LNCaP clone FGC (cell line): ENCODE data around the gene CPSF4L.

ENCODE experiments used
- DNase-seq: peaks from one replicate; pipeline ENCODE4 v3.0.0-alpha.2; 2011; ENCODE audit warnings: low read depth
- H3K4me3 ChIP-seq: 2 replicates; pipeline ENCODE4 v1.5.1; 2011; ENCODE audit warnings: mild to moderate bottlenecking, low read depth, low read length, control low read depth
- TF ChIP-seq, protein P1 (sequence below): IDR thresholded peaks from 2 replicates; pipeline ENCODE4 v1.5.1; 2012; ENCODE audit warnings: mild to moderate bottlenecking; ENCODE audit not compliant: control insufficient read depth, insufficient read depth; ENCODE audit errors: extremely low read depth

The CPSF4L gene

DNA sequence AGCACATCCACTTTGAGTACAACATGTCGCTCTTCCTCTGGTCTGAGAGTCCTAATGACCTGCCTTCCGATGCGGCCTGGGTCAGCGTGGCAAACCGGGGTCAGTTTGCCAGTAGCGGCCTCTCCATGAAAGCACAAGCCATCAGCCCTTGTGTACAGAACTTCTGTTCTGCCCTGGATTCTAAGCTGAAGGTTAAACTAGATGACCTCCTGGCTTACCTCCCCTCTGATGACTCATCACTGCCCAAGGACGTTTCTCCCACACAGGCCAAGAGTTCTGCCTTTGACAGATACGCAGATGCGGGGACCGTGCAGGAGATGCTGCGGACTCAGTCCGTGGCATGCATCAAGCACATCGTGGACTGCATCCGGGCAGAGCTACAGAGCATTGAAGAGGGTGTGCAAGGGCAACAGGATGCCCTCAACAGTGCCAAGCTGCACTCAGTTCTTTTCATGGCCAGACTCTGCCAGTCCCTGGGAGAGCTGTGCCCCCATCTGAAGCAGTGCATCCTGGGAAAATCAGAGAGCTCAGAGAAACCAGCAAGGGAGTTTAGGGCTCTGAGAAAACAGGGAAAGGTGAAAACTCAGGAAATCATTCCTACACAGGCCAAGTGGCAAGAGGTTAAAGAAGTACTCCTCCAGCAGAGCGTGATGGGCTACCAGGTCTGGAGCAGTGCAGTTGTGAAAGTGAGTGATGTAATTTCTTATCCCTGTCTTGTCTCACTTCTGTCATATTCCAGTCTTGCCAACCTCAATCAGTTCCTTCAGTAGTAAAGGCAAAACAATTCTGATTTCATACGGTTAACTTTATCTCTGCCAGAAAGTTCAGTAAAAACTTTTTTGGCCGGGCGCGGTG, 60.2 kb downstream of the CPSF4L start:
- TF ChIP-seq, protein P1, sequence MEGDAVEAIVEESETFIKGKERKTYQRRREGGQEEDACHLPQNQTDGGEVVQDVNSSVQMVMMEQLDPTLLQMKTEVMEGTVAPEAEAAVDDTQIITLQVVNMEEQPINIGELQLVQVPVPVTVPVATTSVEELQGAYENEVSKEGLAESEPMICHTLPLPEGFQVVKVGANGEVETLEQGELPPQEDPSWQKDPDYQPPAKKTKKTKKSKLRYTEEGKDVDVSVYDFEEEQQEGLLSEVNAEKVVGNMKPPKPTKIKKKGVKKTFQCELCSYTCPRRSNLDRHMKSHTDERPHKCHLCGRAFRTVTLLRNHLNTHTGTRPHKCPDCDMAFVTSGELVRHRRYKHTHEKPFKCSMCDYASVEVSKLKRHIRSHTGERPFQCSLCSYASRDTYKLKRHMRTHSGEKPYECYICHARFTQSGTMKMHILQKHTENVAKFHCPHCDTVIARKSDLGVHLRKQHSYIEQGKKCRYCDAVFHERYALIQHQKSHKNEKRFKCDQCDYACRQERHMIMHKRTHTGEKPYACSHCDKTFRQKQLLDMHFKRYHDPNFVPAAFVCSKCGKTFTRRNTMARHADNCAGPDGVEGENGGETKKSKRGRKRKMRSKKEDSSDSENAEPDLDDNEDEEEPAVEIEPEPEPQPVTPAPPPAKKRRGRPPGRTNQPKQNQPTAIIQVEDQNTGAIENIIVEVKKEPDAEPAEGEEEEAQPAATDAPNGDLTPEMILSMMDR = no peak
- H3K4me3 ChIP-seq = no peak overlapping the region
- no peak for DNase-seq

DNA sequence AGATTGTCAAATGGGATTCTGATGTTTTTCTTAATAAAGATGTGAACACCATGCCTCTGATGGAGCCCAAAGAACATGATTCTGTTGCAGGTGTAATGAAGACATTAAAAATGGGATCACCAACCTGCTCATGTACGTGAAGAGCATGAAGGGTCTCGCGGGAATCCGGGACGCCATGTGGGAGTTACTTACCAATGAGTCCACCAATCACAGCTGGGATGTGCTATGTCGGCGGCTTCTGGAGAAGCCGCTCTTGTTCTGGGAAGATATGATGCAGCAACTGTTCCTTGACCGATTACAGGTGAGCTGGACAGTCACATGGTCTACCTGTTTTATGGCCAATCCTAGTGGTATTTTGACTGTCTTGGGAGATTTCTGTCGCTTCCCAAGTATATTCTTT, 61.2 kb downstream of the CPSF4L start:
- TF ChIP-seq, protein P1 = no peak
- no peak overlapping the region for H3K4me3 ChIP-seq
- no peak for DNase-seq

DNA sequence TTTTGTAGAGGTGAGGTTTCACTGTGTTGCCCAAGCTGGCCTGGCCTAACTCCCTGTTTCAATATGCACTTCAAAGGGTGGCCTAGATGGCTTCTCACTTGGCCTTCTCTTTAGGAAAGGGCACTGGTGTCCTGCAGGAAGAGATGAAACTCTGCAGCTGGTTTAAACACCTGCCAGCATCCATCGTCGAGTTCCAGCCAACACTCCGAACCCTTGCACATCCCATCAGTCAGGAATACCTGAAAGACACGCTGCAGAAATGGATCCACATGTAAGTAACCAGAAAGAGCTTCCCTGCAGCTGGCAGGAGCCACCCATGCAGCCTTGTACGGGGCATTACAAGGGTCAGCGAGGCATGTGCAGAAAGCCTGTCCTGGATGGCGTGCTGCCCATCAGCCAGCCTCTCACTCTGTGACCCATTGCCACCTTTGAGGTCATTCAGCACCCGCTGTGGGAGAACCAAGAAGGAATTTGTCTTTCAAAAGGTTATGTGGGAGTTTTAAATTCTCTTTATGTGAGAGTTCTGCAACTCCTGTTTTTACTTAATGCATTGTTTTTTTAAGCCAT, 61.8 kb downstream of the CPSF4L start:
- no peak overlapping the region for H3K4me3 ChIP-seq
- no peak for DNase-seq
- TF ChIP-seq, protein P1 = no peak

DNA sequence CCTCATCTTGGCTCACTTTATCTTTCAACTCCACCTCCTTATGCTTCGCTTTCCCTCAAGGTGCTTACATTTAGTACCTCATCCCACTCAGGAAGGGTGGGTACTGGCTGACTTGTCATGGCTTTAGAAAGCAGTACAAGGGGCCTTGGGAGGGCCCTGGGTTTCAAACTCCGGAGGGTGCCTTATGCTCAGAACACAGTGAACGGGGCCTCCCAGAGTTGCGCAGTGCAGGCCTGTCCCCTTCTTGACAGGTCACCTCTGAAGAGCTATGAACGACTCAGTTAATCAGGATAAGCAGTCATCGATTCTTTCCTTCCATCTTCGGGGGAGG, 62.8 kb downstream of the CPSF4L start:
- TF ChIP-seq, protein P1 = no peak
- DNase-seq = no peak
- no peak overlapping the region for H3K4me3 ChIP-seq
